DND-41 (cell line): ENCODE data around the gene PRKCZ.

Experiments
- ATAC-seq: fragments of 200-7000 bp; cut with Tn5 transposase; 3 replicates; pipeline ENCODE4 v1.9.1; 2021; ENCODE audit warnings: low read depth; ENCODE audit not compliant: insufficient read depth
- DNase-seq: peaks from one replicate; pipeline ENCODE4 v3.0.0-alpha.2; 2020
- H2AFZ ChIP-seq: 2 replicates; pipeline ENCODE4 v1.6.0; 2012; ENCODE audit warnings: low read depth, low read length
- H3K27ac ChIP-seq: 2 replicates; pipeline ENCODE4 v1.5.1; 2012; ENCODE audit warnings: low read length, inconsistent platforms
- H3K27me3 ChIP-seq: fragments of 200-600 bp; sonication (generic); 2 replicates; pipeline ENCODE4 v1.6.0; 2012; ENCODE audit warnings: low read length, mild to moderate bottlenecking, inconsistent platforms; ENCODE audit not compliant: insufficient read depth, poor library complexity
- H3K36me3 ChIP-seq: 2 replicates; pipeline ENCODE4 v1.5.1; 2012; ENCODE audit warnings: low read length, inconsistent platforms; ENCODE audit not compliant: insufficient read depth
- H3K4me1 ChIP-seq: 2 replicates; pipeline ENCODE4 v1.5.1; 2012; ENCODE audit warnings: mild to moderate bottlenecking, low read length; ENCODE audit not compliant: insufficient read depth
- H3K4me2 ChIP-seq: 2 replicates; pipeline ENCODE4 v1.6.0; 2012; ENCODE audit warnings: mild to moderate bottlenecking, moderate library complexity, low read length, inconsistent platforms; ENCODE audit not compliant: insufficient read depth
- H3K4me3 ChIP-seq, 2 experiments: fragments of 200-600 bp in 1 of 2; shearing (Covaris generic) in 1 of 2; 2 replicates each; pipeline ENCODE4 v1.5.1; 2012 to 2016; ENCODE audit warnings: inconsistent platforms in 2 of 2, low read length in 2 of 2, mild to moderate bottlenecking in 2 of 2, low read depth in 1 of 2, moderate library complexity in 1 of 2
- H3K79me2 ChIP-seq: 2 replicates; pipeline ENCODE4 v1.6.0; 2012; ENCODE audit warnings: low read length, inconsistent platforms; ENCODE audit not compliant: insufficient read depth
- H3K9ac ChIP-seq: 2 replicates; pipeline ENCODE4 v1.6.0; 2012; ENCODE audit warnings: low read depth, mild to moderate bottlenecking, inconsistent platforms, low read length, moderate library complexity
- H3K9me3 ChIP-seq: 2 replicates; pipeline ENCODE4 v1.5.1; 2012; ENCODE audit warnings: low read length, moderate library complexity, mild to moderate bottlenecking, inconsistent platforms; ENCODE audit not compliant: insufficient read depth, severe bottlenecking
- H4K20me1 ChIP-seq: 2 replicates; pipeline ENCODE4 v1.6.0; 2012; ENCODE audit warnings: low read length; ENCODE audit not compliant: insufficient read depth
- EZH2 ChIP-seq: IDR thresholded peaks from 3 replicates; pipeline ENCODE4 v1.6.1; 2012; ENCODE audit warnings: borderline replicate concordance, low read depth, mild to moderate bottlenecking, moderate library complexity, low read length, inconsistent platforms; ENCODE audit not compliant: severe bottlenecking
- TF ChIP-seq, protein P1 (sequence below): IDR thresholded peaks from 2 replicates; pipeline ENCODE4 v1.5.1; 2012; ENCODE audit warnings: borderline replicate concordance, low read length, moderate library complexity, mild to moderate bottlenecking; ENCODE audit not compliant: poor library complexity, severe bottlenecking; ENCODE audit errors: extremely low read depth

The PRKCZ gene

DNA sequence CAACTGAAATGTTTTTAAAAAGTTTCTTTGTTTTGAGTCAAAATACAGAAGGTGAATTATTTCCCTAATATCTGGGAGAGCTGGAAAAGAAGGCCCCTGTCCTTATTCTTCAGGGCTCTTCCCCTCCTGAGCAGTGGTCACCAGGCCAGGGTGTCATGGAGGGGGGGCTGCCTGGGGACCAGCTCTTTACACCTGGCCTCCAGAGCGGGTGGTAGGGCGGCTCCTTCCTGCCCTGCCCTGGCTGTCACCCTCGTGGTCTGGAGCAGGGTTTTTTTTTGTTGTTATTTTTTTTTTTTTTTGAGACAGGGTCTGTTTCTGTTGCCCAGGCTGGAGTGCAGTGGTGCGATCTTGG, 184.5 kb downstream of the PRKCZ start:
- Histone ChIP-seq H3K27me3 (no peaks in the 10 kb centered on the region), H3K9me3 (no peaks in the 10 kb centered on the region), H3K4me1 (peaks cover 45% of the 10 kb centered on the region), H4K20me1 (peaks cover 98% of the 10 kb centered on the region), H3K27ac (no peak overlapping the region), H2AFZ (no peak overlapping the region), H3K4me3 (no peak overlapping the region), H3K9ac (no peak overlapping the region), H3K36me3 (peaks cover 8% of the 10 kb centered on the region; the same call in 1 of the 2 replicates), H3K4me2 (no peak overlapping the region), H3K79me2 (peaks cover 98% of the 10 kb centered on the region)
- TF ChIP-seq EZH2 = no peak
- TF ChIP-seq, protein P1, sequence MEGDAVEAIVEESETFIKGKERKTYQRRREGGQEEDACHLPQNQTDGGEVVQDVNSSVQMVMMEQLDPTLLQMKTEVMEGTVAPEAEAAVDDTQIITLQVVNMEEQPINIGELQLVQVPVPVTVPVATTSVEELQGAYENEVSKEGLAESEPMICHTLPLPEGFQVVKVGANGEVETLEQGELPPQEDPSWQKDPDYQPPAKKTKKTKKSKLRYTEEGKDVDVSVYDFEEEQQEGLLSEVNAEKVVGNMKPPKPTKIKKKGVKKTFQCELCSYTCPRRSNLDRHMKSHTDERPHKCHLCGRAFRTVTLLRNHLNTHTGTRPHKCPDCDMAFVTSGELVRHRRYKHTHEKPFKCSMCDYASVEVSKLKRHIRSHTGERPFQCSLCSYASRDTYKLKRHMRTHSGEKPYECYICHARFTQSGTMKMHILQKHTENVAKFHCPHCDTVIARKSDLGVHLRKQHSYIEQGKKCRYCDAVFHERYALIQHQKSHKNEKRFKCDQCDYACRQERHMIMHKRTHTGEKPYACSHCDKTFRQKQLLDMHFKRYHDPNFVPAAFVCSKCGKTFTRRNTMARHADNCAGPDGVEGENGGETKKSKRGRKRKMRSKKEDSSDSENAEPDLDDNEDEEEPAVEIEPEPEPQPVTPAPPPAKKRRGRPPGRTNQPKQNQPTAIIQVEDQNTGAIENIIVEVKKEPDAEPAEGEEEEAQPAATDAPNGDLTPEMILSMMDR = no peak
- DNase-seq = no peak
- ATAC-seq = no peak
